RKO (cell line): ENCODE results near the gene ZNF22.
A peak's percentile ranks its signal among the peaks of the same experiment; 100 is the strongest.

Experiments used
- DNase-seq: peaks from one replicate; pipeline ENCODE4 v3.0.0-alpha.2; 2016; ENCODE audit warnings: low spot score

ZNF22 gene

DNA sequence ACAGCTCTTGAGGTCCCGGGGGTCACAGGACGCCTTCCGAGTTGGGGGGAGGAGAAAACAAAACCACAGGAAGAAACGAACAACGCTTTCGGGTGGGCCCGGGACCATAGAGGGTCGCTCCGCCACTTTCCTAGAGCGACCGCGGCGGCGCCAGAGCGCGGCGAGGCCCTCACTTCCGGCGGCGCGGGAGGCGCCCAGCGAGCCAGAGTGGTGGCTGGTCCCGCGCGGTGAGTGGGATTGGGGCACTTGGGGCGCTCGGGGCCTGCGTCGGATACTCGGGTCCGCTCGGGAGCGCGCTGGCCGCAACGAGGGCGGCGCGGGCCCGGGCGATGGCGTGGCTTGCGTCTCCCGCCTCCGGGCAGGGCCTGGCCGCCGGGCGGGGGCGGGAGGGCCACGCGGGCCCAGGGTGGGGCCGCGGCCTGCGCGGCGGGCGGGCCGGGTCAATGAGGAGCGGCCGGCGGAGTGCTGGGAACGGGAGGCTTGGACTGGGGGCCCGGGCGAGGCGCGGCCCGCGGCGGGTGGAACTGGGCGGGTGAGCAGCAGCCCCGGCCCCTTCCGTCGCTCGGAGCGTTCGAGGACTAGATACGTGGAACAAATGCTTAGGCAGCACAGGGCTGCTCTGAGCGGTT, at the start of gene ZNF22:
TSS of gene ZNF22 (plus strand) at position 172 of the 629 bp plus-strand sequence. CDS start 2,446 bp downstream, outside the sequence.
- peak; percentile 73 for DNase-seq

GRCh38 chr10:44951576-44952226, 49.0 kb upstream of the ZNF22 start:
- no peak for DNase-seq

DNA sequence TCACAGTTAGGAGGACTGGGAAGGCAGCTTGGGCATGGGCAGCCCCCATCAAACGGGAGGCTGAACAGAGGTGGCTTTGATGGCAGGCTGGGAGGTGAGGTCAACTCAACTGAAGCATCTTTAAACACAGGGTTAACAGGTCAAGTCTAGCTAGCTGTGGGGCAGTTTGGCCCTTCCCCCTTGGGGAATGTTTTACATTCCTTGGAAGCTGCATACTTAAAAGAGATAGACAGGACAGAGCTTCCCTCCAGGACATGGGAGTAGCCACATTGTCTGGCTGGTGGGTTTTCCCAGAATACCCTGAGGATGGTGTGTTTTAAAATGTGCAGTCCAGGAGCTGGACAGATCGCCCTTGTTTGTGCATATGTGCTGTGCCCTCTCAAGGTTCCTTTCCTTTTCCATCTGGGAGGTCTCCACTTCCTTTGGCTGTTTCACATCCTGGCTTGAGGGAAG, 47.9 kb upstream of the ZNF22 start:
- DNase-seq, result no peak

GRCh38 chr10:44954042-44954441, 46.7 kb upstream of the ZNF22 start:
- DNase-seq, result no peak

DNA sequence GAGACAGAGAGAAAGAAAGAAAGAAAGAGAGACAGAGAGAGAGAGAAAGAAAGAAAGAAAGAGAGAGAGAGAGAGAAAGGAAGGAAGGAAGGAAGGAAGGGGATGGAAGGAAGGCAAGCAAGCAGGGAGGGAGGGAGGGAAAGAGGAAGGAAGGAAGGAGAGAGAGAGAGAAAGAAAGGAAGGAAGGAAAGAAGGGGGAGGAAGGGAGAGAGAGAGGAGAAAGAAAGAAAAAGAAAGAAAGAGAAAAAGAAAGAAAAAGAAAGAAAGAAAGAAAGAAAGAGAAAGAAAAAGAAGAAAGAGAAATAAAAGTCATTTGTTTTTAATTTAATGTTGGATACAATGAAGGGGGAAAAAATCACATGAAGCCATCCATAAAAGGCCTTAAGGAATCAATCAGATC, 45.8 kb upstream of the ZNF22 start:
- no peak for DNase-seq

DNA sequence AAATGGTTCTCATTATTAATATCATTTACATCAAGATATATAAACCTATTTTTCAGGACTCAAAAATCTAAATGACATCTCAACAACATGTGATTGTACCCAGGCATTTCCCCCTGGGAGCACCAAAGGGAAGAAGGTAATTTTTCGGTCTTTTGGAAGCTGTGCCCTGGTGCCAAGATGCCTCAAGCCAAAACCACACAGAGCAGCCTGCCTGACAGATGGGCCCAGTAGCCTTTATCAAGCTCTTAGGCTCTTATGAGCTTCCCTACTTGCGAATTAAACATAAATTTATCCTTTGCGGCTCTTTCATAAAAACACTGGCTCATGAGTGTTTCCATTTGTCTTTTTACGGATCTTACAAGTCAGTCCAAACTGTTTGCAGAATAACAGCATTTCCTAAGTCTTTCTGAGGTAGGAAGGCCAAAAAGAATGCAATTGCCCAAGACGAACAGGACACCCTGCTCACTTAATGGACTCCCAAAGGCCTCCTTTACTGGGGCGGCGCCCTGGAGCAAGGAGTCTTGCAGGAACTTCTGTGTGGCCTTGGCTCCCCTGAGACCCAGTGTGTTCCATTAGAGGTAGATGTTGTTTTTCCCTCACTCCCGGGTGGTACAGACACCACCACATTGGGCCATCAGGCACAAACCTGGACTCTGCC, 45.2 kb upstream of the ZNF22 start:
- DNase-seq, result no peak

DNA sequence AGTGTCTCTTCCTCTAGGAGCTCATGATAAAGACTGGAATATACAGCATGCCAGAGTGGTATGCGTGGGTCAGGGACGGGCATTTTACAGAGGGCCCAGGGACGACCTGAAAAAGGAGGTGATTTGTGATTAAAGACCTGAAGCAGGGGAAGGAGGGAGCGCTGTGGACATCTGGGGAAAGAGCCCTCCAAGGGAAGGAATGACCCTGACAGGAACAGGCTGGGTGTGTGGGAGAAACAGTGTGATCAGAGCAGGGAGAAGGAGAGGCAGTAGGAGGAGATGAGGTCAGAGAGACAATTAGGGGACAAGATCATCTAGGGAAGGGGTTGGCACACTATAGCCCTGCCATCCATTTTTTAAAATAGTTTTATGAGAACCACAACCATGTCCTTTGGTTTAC, 44.5 kb upstream of the ZNF22 start:
- no peak for DNase-seq

DNA sequence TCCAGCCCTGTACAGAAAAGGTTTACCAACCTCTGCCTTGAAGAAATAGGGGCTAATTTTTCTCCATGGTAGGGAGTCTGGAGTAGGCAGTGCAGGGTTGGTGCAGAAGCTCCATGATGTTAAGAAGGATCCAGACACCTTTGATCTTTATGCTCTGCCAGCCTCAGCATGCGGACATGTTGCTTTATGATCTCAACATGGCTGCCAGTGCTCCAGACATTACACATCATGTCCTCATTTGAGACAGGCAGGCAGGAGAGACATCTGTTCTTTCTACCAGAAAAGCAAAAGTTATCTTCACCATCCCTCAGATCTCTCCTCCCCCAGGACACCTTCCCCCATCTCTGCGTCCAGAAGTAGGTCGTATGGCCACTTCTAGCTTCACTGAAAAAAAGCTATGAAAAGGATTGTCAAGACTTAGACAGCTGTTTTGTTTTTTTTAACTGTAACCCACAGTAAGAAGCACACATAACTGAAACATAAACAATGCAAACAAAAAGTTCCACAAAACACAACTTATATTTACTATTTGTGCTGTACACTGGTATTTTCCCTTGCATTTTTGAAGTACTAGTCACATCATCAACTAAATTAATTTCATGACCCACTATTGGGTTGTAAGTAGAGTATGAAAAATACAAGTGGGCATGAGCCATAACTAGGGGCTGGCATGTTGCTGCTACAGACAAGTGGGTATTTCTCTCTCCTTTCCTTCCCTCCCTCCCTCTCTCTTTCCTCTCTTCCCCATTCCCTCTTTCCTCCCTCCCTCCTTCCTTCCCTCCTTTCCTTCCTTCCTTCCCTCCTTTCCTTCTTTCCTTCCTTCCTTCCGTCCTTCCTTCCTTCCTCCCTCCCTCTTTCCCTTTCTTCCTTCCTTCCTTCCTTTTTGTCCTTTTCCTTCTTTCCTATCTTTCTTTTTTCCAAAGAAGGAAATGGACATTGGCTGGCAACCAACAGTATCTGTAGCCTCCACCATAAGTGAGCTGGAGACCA, 43.7 kb upstream of the ZNF22 start:
- DNase-seq, result no peak

DNA sequence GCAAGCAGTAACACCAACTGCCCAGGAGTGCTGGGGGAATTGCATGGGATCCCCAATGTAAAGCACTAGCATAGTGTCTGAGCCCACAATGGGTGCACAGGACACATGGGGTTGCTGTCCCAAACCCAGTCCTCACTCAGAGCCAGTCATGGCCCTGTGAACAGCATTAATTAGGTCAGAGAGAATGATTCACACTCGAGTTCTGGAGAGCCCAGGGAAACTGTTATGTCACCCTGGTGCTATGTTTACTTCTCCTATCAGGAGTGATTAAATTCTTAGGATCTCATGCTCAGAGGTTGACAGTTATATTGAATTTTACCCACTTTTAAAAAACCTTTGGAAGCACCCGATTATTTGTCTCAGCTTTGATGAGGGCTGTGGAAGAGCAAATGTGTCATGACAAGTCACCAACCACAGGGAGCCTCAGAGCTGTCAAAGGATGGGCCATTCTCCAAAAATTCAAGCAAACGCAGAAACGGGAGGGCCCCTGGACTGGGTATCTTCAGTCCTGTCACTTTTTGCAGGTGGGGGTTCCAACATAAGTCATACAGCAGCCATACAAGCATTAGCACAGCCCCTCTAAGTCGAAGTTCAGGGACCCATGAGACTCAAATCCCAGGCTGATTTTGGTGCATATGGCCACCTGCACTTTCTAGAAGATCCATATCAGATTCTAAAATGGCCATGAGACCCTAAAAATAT, 42.4 kb upstream of the ZNF22 start:
- peak; percentile 88 for DNase-seq

- DNase-seq, result no peak
Measured at GRCh38 chr10:44958898-44959246, 41.9 kb upstream of the ZNF22 start.

GRCh38 chr10:44959247-44960087, 41.3 kb upstream of the ZNF22 start, which contains the start of gene RASSF4:
Gene RASSF4, plus strand, starts transcription at chr10:44959802. Its CDS starts 10,401 bp downstream, at chr10:44970203.
- DNase-seq, result peak; percentile 92

GRCh38 chr10:44960088-44960460, 40.6 kb upstream of the ZNF22 start:
- DNase-seq, result peak; percentile 7

DNA sequence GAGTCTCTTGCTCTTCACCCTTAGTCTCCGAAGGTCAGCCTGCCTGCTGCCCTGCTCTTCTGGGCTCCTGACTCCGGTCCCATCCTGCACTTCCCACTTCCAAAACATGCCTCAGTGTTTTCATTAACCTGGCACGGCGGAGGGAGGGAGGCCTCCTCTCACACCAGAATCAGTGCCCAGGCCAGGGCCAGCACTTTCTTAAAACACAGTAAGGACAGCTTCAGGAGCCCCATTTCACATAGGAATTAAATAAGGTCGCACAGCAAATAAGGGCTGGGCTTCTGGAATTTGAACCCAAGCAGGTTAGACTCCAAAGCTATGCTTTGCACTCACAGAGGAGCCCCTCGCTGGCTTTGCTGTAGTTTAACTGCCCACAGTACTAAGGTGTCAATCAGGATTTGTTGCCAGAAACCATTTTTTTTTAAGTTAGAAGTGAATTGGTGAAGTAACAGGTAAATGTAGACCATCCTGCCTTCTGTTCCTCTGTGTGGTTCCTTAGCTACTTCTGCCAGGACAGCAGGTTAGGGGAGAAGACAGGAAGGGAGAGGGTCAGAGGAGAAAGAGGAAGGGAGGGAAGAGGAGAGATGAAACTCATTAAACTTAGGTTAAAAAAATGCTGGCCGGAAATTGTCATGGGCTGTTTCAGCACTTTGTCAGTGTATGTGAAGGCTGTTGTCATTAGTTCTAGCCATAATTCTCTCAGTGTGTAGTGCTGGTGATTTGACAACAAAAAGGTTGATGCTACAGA, 40.1 kb upstream of the ZNF22 start:
- no peak for DNase-seq

- no peak for DNase-seq
Measured at GRCh38 chr10:44961230-44961571, 39.5 kb upstream of the ZNF22 start.

GRCh38 chr10:44961931-44962750, 38.6 kb upstream of the ZNF22 start:
- no peak for DNase-seq

- no peak for DNase-seq
Measured at GRCh38 chr10:44962870-44963738, 37.6 kb upstream of the ZNF22 start.

GRCh38 chr10:44963772-44964633, 36.7 kb upstream of the ZNF22 start:
- no peak for DNase-seq
